GM18867 (cell line): ENCODE measurements around the gene CD7.

ENCODE experiments used
- ATAC-seq: cut with Tn5 transposase; IDR thresholded peaks from one replicate; pipeline ENCODE4 v1.9.1; 2021; ENCODE audit warnings: mild to moderate bottlenecking, moderate library complexity; ENCODE audit not compliant: unreplicated experiment

The CD7 gene

GRCh38 chr17:82316651-82317393 is 586 bp downstream of the CD7 start:
- ATAC-seq = no peak

GRCh38 chr17:82315703-82316358 is 1.6 kb downstream of the CD7 start:
- ATAC-seq = no peak

GRCh38 chr17:82314727-82315605 is 2.4 kb downstream of the CD7 start:
- ATAC-seq = no peak

- no peak for ATAC-seq
These were observed 3.2 kb downstream of the CD7 start for GRCh38 chr17:82314012-82314726.

GRCh38 chr17:82313195-82314011 is 4.0 kb downstream of the CD7 start:
- no peak for ATAC-seq

- ATAC-seq = no peak
These were observed 5.4 kb downstream of the CD7 start for GRCh38 chr17:82311971-82312370.

GRCh38 chr17:82310877-82311276 is 6.5 kb downstream of the CD7 start:
- no peak for ATAC-seq

- ATAC-seq = no peak
These were observed 7.5 kb downstream of the CD7 start for GRCh38 chr17:82309656-82310570.

- no peak for ATAC-seq
These were observed 11.6 kb downstream of the CD7 start for GRCh38 chr17:82305727-82306300.

GRCh38 chr17:82304826-82305726 is 12.3 kb downstream of the CD7 start:
- ATAC-seq = no peak

GRCh38 chr17:82303944-82304808 is 13.2 kb downstream of the CD7 start:
- no peak for ATAC-seq

GRCh38 chr17:82302991-82303943 is 14.1 kb downstream of the CD7 start:
- no peak for ATAC-seq

- no peak for ATAC-seq
These were observed 14.8 kb downstream of the CD7 start for GRCh38 chr17:82302568-82302963.

- ATAC-seq = no peak
These were observed 15.4 kb downstream of the CD7 start for GRCh38 chr17:82301916-82302567.

- no peak for ATAC-seq
These were observed 16.0 kb downstream of the CD7 start for GRCh38 chr17:82301300-82301915.
